ENCODE data around the gene HS2ST1. TPM values are rescaled to one million over a fixed set of nuclear protein-coding genes. Genes with fewer than 3 reads are reported as not detected.

Gene HS2ST1
- total and polyA plus RNA-seq, 8 donors: 22.5 to 92.2 (median 70.7) TPM

DNA sequence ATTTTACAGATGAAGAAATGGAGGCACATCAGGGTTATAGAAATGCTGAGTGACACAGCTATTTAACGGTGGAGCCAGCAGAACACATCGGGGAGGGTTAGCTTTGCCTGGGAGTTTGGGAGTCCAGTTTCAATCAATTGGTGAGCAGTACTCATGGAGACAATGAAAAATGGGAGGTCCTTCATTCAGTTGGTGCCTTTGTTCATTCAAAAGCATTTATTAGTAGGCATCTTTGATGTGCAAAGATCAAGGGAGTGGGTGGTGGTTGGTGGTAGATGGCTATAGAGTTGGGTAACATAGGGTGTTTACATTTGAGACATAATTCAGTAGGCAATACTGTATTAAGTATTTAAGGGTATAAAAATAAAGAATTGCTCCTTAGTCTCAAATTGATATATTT, 230.5 kb downstream of the HS2ST1 start:
- intact Hi-C loops (cut with DNase I): no loop called here
- Histone ChIP-seq H3K4me1 (peaks cover 0 to 11% of the 10 kb centered on the region in 2 donors), H3K9me3 (no peaks in the 10 kb centered on the region), H3K4me3 (no peak overlapping the region), H3K36me3 (no peaks in the 10 kb centered on the region), H3K27ac (no peak overlapping the region), H3K27me3 (no peaks in the 10 kb centered on the region)
- no peak for ATAC-seq
- TF ChIP-seq, protein P1, sequence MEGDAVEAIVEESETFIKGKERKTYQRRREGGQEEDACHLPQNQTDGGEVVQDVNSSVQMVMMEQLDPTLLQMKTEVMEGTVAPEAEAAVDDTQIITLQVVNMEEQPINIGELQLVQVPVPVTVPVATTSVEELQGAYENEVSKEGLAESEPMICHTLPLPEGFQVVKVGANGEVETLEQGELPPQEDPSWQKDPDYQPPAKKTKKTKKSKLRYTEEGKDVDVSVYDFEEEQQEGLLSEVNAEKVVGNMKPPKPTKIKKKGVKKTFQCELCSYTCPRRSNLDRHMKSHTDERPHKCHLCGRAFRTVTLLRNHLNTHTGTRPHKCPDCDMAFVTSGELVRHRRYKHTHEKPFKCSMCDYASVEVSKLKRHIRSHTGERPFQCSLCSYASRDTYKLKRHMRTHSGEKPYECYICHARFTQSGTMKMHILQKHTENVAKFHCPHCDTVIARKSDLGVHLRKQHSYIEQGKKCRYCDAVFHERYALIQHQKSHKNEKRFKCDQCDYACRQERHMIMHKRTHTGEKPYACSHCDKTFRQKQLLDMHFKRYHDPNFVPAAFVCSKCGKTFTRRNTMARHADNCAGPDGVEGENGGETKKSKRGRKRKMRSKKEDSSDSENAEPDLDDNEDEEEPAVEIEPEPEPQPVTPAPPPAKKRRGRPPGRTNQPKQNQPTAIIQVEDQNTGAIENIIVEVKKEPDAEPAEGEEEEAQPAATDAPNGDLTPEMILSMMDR (IDR thresholded peaks at IDR 0.05): no peak
- DNase-seq: no peak

DNA sequence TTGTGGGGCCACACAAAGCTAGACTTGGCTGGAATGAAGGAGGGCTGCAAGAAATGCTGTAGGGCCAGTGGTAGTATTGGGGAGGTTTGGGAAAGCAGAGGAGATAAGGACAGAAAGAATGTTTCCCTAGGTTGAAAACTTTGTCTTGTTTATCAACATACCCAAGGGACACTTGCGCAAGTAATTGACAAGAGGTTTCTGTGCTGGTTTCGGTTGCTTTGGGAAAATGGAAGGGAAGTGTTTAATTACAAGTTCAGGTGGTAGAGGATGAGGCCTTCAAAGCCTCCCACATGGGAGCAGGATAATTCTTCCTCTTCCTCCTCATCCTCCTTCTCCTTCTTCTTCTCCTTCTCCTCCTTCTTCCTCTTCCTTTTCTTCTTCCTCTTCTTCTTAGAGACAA, 232.1 kb downstream of the HS2ST1 start:
- Histone ChIP-seq H3K27me3 (peaks cover 0 to 6% of the 10 kb centered on the region in 2 donors), H3K36me3 (no peaks in the 10 kb centered on the region), H3K9me3 (no peaks in the 10 kb centered on the region), H3K4me3 (no peak overlapping the region), H3K4me1 (peaks cover 2 to 22% of the 10 kb centered on the region in 2 donors), H3K27ac (no peak overlapping the region)
- ATAC-seq (no peak), DNase-seq (no peak)
- intact Hi-C loops (cut with DNase I): no loop called here
- TF ChIP-seq, protein P1 (IDR thresholded peaks at IDR 0.05): no peak

DNA sequence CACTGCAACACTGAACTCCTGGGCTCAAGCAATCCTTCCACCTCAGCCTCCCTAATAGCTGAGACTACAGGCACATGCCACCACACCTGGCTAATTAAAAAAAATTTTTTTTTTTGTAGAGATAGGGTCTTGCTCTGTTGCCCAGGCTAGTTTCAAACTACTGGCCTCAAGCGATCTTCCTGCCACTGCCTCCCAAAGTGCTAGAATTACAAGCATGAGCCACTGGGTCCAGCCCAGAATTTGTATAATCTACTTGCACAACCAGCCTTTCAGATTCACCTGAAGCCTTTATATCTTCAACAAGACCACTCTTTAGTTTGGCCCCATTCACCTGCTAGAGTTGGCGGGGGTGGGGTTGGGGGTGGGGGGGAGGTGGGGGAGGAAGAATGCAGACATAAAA, 232.6 kb downstream of the HS2ST1 start:
- no peak for DNase-seq
- peaks cover 5 to 26% of the 10 kb centered on the region in 2 donors for H3K4me1 ChIP-seq
- no peak overlapping the region for H3K4me3 ChIP-seq
- ATAC-seq: no peak
- no peaks in the 10 kb centered on the region for H3K36me3 ChIP-seq
- H3K27me3 ChIP-seq: peaks cover 0 to 8% of the 10 kb centered on the region in 2 donors
- intact Hi-C loops (cut with DNase I): no loop called here
- TF ChIP-seq, protein P1 (IDR thresholded peaks at IDR 0.05): no peak
- H3K27ac ChIP-seq: no peak overlapping the region
- no peaks in the 10 kb centered on the region for H3K9me3 ChIP-seq

DNA sequence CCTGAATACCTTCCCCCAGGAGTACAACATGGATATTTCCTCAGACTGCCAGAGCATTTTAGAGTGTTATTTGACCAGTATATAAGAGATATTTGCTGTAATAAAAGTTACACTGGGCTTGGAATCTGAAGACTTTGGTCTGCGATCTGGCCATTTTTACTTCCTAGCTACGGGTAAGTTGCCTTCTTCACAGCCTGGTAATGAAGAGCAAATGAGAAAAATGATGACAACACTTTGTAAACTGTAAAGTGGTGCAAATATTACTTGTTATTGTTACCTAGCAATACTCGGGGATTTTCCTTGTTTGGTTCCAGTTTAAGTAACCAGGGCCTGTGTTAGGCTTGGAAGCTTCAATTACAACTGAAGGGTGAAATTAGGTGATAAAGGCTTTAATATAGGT, 233.4 kb downstream of the HS2ST1 start:
- DNase-seq (no peak), ATAC-seq (no peak)
- intact Hi-C loops (cut with DNase I): no loop called here
- TF ChIP-seq, protein P1 (IDR thresholded peaks at IDR 0.05): no peak
- no peak overlapping the region for H3K4me3 ChIP-seq
- no peak overlapping the region for H3K27ac ChIP-seq
- no peaks in the 10 kb centered on the region for H3K9me3 ChIP-seq
- peaks cover 0 to 9% of the 10 kb centered on the region in 2 donors for H3K27me3 ChIP-seq
- peaks cover 9 to 32% of the 10 kb centered on the region in 2 donors for H3K4me1 ChIP-seq
- no peaks in the 10 kb centered on the region for H3K36me3 ChIP-seq

DNA sequence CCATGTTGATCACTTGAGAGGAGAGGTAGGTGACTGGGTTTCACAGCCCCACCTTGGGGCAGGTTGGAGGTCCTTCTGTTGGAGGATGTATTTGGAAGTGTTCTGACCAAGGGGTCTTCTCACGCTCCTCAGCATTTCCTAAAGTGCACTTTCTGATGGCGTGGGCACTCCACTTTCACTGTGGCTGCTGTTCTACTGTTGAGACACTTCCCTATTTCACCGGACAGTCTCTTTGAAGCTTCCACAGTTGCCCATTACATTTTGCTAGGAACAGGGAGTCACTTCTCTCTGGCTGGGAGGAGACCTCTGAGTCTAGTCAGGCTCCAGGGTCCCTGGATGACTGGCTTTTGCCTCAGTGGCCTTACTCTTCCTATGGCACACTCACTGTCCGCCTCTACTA, 234.2 kb downstream of the HS2ST1 start:
- intact Hi-C loops (cut with DNase I): no loop called here
- Histone ChIP-seq H3K36me3 (no peaks in the 10 kb centered on the region), H3K9me3 (no peaks in the 10 kb centered on the region), H3K27ac (no peak overlapping the region), H3K4me3 (no peak overlapping the region), H3K4me1 (peaks cover 9 to 32% of the 10 kb centered on the region in 2 donors), H3K27me3 (peaks cover 0 to 9% of the 10 kb centered on the region in 2 donors)
- DNase-seq (no peak), ATAC-seq (no peak)
- TF ChIP-seq, protein P1 (IDR thresholded peaks at IDR 0.05): no peak
